Natural killer cell (primary cell): Measurements from ENCODE around the gene SCNN1A. TPM values are rescaled to one million over a fixed set of nuclear protein-coding genes. Genes with fewer than 3 reads are reported as not detected.

Source experiments
- ATAC-seq, 3 donors: fragments of 150-1000 bp in 2 of 3; fragments of 200-7000 bp in 1 of 3; cut with Tn5 transposase; 1 replicate in 1 of 3; 2 replicates in 2 of 3; pipeline ENCODE4 v1.10.0; 2021; ENCODE audit warnings: mild to moderate bottlenecking in 2 of 3, moderate library complexity in 2 of 3
- DNase-seq, 2 donors: peaks; one replicate each; pipeline versions ENCODE4 v3.0.0 to v3.0.0-alpha.2; 2013 to 2021; ENCODE audit warnings: mixed read lengths in 1 of 2
- H3K27ac ChIP-seq: one replicate; pipeline ENCODE4 v1.5.1; 2013; ENCODE audit warnings: mild to moderate bottlenecking, low read length
- H3K27me3 ChIP-seq: one replicate; pipeline ENCODE4 v1.6.1; 2013; ENCODE audit warnings: low read length; ENCODE audit not compliant: control insufficient read depth, insufficient read depth
- H3K36me3 ChIP-seq: one replicate; pipeline ENCODE4 v1.6.1; 2013; ENCODE audit warnings: low read length; ENCODE audit not compliant: control insufficient read depth, insufficient read depth
- H3K4me1 ChIP-seq: one replicate; pipeline ENCODE4 v1.6.1; 2013; ENCODE audit warnings: low read length; ENCODE audit not compliant: control insufficient read depth, insufficient read depth
- H3K4me3 ChIP-seq: one replicate; pipeline ENCODE4 v1.5.1; 2013; ENCODE audit warnings: low read length
- H3K9me3 ChIP-seq: one replicate; pipeline ENCODE4 v1.6.1; 2013; ENCODE audit warnings: low read length; ENCODE audit not compliant: control insufficient read depth, insufficient read depth
- H3K27ac Mint-ChIP-seq, 2 donors: one replicate each; pipeline ENCODE4 v1.8.0; 2022; ENCODE audit warnings: mild to moderate bottlenecking in 2 of 2, mixed read lengths in 2 of 2, moderate library complexity in 1 of 2
- H3K27me3 Mint-ChIP-seq, 2 donors: one replicate each; pipeline ENCODE4 v1.8.0; 2022; ENCODE audit warnings: low read depth in 2 of 2, mixed read lengths in 2 of 2
- H3K36me3 Mint-ChIP-seq: one replicate; pipeline ENCODE4 v1.8.0; 2022; ENCODE audit warnings: mixed read lengths
- H3K4me1 Mint-ChIP-seq, 2 donors: one replicate each; pipeline ENCODE4 v1.8.0; 2022; ENCODE audit warnings: mixed read lengths in 2 of 2
- H3K4me3 Mint-ChIP-seq: one replicate; pipeline ENCODE4 v1.8.0; 2022; ENCODE audit warnings: mild to moderate bottlenecking, moderate library complexity, mixed read lengths
- H3K9me3 Mint-ChIP-seq, 2 donors: one replicate each; pipeline ENCODE4 v1.8.0; 2022; ENCODE audit warnings: mixed read lengths in 2 of 2
- WGBS: methylation state at CpG from one replicate; pipeline ENCODE4 v1.1.7; 2013; ENCODE audit warnings: missing lambda C conversion rate; ENCODE audit not compliant: insufficient coverage; 5-methylcytosine and 5-hydroxymethylcytosine counted together
- intact Hi-C: fragments of 100-400 bp; cut with micrococcal nuclease; formaldehyde crosslinking; loops from one replicate; pipeline ENCODE4 v1.14.2; 2022
- total RNA-seq, 4 donors: library from RNA; stranded (reverse); fragments of 120-200 nt in 1 of 4; gene quantifications; one replicate each; pipeline versions ENCODE4 v1.2.3 to v1.2.4, GENCODE V29; 2013 to 2022
- TF ChIP-seq, protein P1 (sequence below): fragments of 200-600 bp; IDR thresholded peaks from one replicate; pipeline ENCODE4 v1.8.0; 2022; ENCODE audit warnings: antibody characterized with exemption

The SCNN1A gene
- total RNA-seq, 3 donors from 2014 or later (not counting 1 experiment from before 2014, with no cell fraction given) = 1.5 to 3.0 (median 1.5) TPM

DNA sequence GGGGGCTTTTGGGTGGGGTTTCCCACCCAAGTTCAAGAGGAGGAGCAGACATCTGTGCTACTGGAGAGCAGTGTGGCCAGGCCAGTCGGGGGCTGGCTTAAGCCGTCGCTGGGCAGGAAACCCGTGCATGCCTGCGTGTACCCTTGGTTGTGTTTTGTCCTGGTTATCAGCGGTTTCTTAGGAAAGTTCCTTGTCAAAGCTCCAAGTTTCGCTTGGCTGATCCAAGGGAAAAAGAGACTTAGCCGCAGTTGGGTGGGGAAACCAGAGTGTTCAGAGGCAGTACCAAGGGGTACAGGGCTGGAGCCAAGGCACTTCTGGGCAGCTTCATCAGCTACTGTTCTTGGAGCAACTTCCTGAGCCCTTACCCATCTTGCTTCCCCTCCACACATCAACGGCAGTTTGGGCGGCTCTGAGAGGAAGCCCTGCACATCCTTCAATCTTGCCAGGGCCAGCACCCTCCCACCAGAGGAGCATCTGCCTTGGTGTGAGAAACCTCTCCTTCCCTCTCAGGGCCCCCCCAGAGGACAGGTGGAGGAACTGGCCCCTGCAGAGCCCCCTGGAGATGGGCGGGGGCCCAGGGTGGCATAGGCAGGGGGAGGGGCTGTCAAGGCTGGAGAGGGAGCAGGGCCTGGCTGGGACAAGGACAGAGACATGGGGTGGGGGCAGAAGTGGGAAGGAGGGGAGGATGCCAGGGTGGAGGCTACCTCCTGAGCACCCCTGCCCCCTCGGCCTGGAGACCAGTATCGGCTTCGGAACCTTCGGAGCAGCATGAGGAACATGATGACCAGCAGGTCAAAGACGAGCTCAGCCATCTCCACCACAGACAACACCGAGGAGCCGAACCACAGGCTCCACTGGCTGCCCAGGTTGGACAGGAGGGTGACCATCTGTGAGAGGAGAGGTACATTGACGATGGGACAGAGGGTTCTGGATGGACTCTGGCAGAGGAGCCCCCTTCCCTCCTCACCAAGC lies 27.7 kb downstream of the SCNN1A start:
- peak overlapping the region in 1 of 2 donors; percentile 88 for H3K27ac Mint-ChIP-seq
- ATAC-seq = no peak
- H3K4me1 Mint-ChIP-seq = peaks cover 27 to 44% of the 10 kb centered on the region in 2 donors
- no peak overlapping the region for H3K4me3 ChIP-seq
- no peak overlapping the region for H3K4me3 Mint-ChIP-seq
- peak in 1 of 2 donors; percentile 42 for DNase-seq
- intact Hi-C loops = no loop called here
- no peaks in the 10 kb centered on the region for H3K27me3 Mint-ChIP-seq
- 50% methylated on average over 17 of the region's 19 CpGs for WGBS
- peaks cover 38% of the 10 kb centered on the region for H3K4me1 ChIP-seq
- H3K27ac ChIP-seq = no peak overlapping the region
- H3K36me3 ChIP-seq = no peaks in the 10 kb centered on the region
- no peaks in the 10 kb centered on the region for H3K9me3 ChIP-seq
- no peaks in the 10 kb centered on the region for H3K27me3 ChIP-seq
- H3K36me3 Mint-ChIP-seq = no peaks in the 10 kb centered on the region
- TF ChIP-seq, protein P1, sequence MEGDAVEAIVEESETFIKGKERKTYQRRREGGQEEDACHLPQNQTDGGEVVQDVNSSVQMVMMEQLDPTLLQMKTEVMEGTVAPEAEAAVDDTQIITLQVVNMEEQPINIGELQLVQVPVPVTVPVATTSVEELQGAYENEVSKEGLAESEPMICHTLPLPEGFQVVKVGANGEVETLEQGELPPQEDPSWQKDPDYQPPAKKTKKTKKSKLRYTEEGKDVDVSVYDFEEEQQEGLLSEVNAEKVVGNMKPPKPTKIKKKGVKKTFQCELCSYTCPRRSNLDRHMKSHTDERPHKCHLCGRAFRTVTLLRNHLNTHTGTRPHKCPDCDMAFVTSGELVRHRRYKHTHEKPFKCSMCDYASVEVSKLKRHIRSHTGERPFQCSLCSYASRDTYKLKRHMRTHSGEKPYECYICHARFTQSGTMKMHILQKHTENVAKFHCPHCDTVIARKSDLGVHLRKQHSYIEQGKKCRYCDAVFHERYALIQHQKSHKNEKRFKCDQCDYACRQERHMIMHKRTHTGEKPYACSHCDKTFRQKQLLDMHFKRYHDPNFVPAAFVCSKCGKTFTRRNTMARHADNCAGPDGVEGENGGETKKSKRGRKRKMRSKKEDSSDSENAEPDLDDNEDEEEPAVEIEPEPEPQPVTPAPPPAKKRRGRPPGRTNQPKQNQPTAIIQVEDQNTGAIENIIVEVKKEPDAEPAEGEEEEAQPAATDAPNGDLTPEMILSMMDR = no peak
- H3K9me3 Mint-ChIP-seq = no peaks in the 10 kb centered on the region

DNA sequence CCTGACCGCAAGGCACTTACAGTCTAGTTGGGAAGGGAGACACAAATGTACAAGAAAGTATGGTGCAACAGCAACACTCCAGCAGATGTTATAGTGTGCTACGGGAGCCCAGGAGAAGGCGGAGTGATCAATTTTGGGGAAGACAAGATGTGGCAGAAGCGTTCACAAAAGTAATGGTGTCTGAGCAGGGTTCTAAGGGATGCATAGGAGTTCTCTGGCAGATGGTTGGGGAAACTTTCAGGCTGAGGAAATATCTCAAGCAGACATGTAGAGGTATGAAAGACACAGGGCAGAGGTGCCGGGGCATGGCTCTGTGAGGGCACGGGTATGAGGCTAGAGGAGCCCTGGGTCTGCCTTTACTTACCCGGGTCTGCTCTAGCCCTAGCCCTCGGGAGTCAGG lies 28.4 kb downstream of the SCNN1A start:
- H3K27me3 ChIP-seq = no peaks in the 10 kb centered on the region
- H3K27ac ChIP-seq = no peak overlapping the region
- intact Hi-C loops = no loop called here
- TF ChIP-seq, protein P1 = no peak
- no peak for ATAC-seq
- WGBS = 93% methylated on average over 8 of the region's 8 CpGs
- H3K4me1 ChIP-seq = peaks cover 46% of the 10 kb centered on the region
- Mint-ChIP-seq H3K36me3 (no peaks in the 10 kb centered on the region), H3K9me3 (no peaks in the 10 kb centered on the region), H3K27me3 (no peaks in the 10 kb centered on the region), H3K4me1 (peaks cover 34 to 47% of the 10 kb centered on the region in 2 donors), H3K27ac (peak overlapping the region in 1 of 2 donors; percentile 88), H3K4me3 (no peak overlapping the region)
- no peaks in the 10 kb centered on the region for H3K36me3 ChIP-seq
- H3K9me3 ChIP-seq = no peaks in the 10 kb centered on the region
- no peak overlapping the region for H3K4me3 ChIP-seq
- no peak for DNase-seq

DNA sequence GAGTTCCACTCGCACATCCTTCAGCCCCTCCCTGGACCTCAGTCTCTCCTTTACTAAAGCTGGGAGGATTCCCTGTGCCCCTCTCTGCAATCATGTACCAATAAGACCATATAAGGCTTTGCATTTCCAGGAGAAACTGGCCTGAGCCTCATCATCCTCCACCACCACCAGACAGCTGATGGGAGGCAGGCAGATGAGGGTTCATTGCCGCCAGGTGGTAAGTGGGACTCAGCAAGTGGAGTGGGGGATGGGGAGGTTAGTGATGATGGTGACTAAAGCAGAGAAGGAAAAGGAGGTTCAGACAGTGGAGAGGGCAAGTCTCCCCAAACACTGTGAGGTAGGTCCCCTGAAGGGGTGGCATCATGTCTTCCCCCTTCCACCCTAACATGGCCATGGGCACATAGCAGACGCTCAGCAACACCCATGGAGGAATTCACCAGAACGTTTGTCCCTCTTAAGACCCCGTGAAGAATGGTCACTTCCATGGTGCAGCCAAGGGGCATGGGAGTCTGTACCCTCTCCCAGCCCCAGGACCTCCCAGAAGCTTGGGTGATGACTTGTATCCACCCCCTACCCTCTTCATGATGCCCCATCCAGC lies 29.0 kb downstream of the SCNN1A start:
- Histone ChIP-seq H3K27me3 (no peaks in the 10 kb centered on the region), H3K27ac (no peak overlapping the region), H3K4me1 (peaks cover 52% of the 10 kb centered on the region), H3K36me3 (no peaks in the 10 kb centered on the region), H3K9me3 (no peaks in the 10 kb centered on the region), H3K4me3 (no peak overlapping the region)
- WGBS = 81% methylated on average over 5 of the region's 5 CpGs
- Mint-ChIP-seq H3K9me3 (no peaks in the 10 kb centered on the region), H3K27me3 (no peaks in the 10 kb centered on the region), H3K4me1 (peaks cover 38 to 53% of the 10 kb centered on the region in 2 donors), H3K36me3 (no peaks in the 10 kb centered on the region), H3K27ac (peak overlapping the region in 1 of 2 donors; percentile 88), H3K4me3 (no peak overlapping the region)
- ATAC-seq (no peak), DNase-seq (no peak)
- intact Hi-C loops = no loop called here
- TF ChIP-seq, protein P1 = no peak
